H9 (cell line): Measurements from ENCODE around the gene NUP214. TPM values are rescaled to one million over a fixed set of nuclear protein-coding genes. Genes with fewer than 3 reads are reported as not detected.
A peak's percentile ranks its signal among the peaks of the same experiment; 100 is the strongest.

Source experiments
- DNase-seq: peaks from one replicate; pipeline ENCODE4 v3.0.0-alpha.2; 2017
- H2AFZ ChIP-seq: one replicate; pipeline ENCODE4 v1.6.1; 2013; ENCODE audit warnings: mild to moderate bottlenecking, low read length, control low read depth, moderate library complexity
- H2AK5ac ChIP-seq: 2 replicates; pipeline ENCODE4 v1.6.1; 2013; ENCODE audit warnings: low read length, control low read depth, mixed read lengths; ENCODE audit not compliant: insufficient read length
- H2BK120ac ChIP-seq: one replicate; pipeline ENCODE4 v1.6.1; 2013; ENCODE audit warnings: low read depth, mild to moderate bottlenecking, low read length, control low read depth, inconsistent platforms; ENCODE audit not compliant: poor library complexity, severe bottlenecking
- H2BK12ac ChIP-seq: 2 replicates; pipeline ENCODE4 v1.6.1; 2013; ENCODE audit warnings: low read length, control low read depth, mixed read lengths, low read depth; ENCODE audit not compliant: insufficient read length
- H2BK15ac ChIP-seq: 2 replicates; pipeline ENCODE4 v1.6.1; 2013; ENCODE audit warnings: low read depth, low read length, control low read depth
- H2BK20ac ChIP-seq: one replicate; pipeline ENCODE4 v1.6.1; 2013; ENCODE audit warnings: low read depth, mild to moderate bottlenecking, low read length, control low read depth, inconsistent platforms; ENCODE audit not compliant: poor library complexity, severe bottlenecking
- H2BK5ac ChIP-seq: 2 replicates; pipeline ENCODE4 v1.6.1; 2013; ENCODE audit warnings: low read length, control low read depth, mixed read lengths; ENCODE audit not compliant: insufficient read length
- H3K14ac ChIP-seq: 2 replicates; pipeline ENCODE4 v1.6.1; 2013; ENCODE audit warnings: low read length, control low read depth; ENCODE audit not compliant: insufficient read depth
- H3K18ac ChIP-seq: 2 replicates; pipeline ENCODE4 v1.6.1; 2013; ENCODE audit warnings: low read depth, mild to moderate bottlenecking, mixed read lengths, low read length, control low read depth; ENCODE audit not compliant: insufficient read length
- H3K23ac ChIP-seq: 2 replicates; pipeline ENCODE4 v1.6.1; 2013; ENCODE audit warnings: low read length, control low read depth, mixed read lengths, low read depth; ENCODE audit not compliant: insufficient read length
- H3K23me2 ChIP-seq: 2 replicates; pipeline ENCODE4 v1.6.1; 2013; ENCODE audit warnings: low read depth, mild to moderate bottlenecking, mixed read lengths, low read length, control low read depth; ENCODE audit not compliant: insufficient read length, poor library complexity, severe bottlenecking
- H3K27ac ChIP-seq: 2 replicates; pipeline ENCODE4 v1.5.1; 2013; ENCODE audit warnings: low read length, control low read depth, mixed read lengths, low read depth; ENCODE audit not compliant: insufficient read length
- H3K27me3 ChIP-seq: 2 replicates; pipeline ENCODE4 v1.6.1; 2013; ENCODE audit warnings: low read length, control low read depth, inconsistent platforms; ENCODE audit not compliant: insufficient read depth
- H3K4ac ChIP-seq: 2 replicates; pipeline ENCODE4 v1.6.1; 2013; ENCODE audit warnings: low read depth, mild to moderate bottlenecking, control low read depth, inconsistent platforms, low read length, moderate library complexity
- H3K4me1 ChIP-seq: 2 replicates; pipeline ENCODE4 v1.6.1; 2013; ENCODE audit warnings: low read length, control low read depth, inconsistent platforms; ENCODE audit not compliant: insufficient read depth
- H3K4me2 ChIP-seq: 2 replicates; pipeline ENCODE4 v1.6.1; 2013; ENCODE audit warnings: low read length, control low read depth, mixed read lengths; ENCODE audit not compliant: insufficient read length, insufficient read depth
- H3K56ac ChIP-seq: 2 replicates; pipeline ENCODE4 v1.6.1; 2013; ENCODE audit warnings: low read depth, mild to moderate bottlenecking, mixed read lengths, low read length, control low read depth; ENCODE audit not compliant: insufficient read length
- H3K79me1 ChIP-seq: 2 replicates; pipeline ENCODE4 v1.6.1; 2013; ENCODE audit warnings: low read depth, mild to moderate bottlenecking, moderate library complexity, low read length, control low read depth, inconsistent platforms; ENCODE audit not compliant: insufficient read depth, poor library complexity, severe bottlenecking
- H3K79me2 ChIP-seq: 2 replicates; pipeline ENCODE4 v1.6.1; 2013; ENCODE audit warnings: low read length, control low read depth, inconsistent platforms; ENCODE audit not compliant: insufficient read depth
- H3K9ac ChIP-seq: 2 replicates; pipeline ENCODE4 v1.6.1; 2013; ENCODE audit warnings: low read length, control low read depth, mixed read lengths; ENCODE audit not compliant: insufficient read length; ENCODE audit errors: extremely low read depth
- H3K9me3 ChIP-seq: one replicate; pipeline ENCODE4 v1.6.1; 2013; ENCODE audit warnings: low read depth, low read length, inconsistent platforms; ENCODE audit not compliant: control insufficient read depth
- H3T11ph ChIP-seq: one replicate; pipeline ENCODE4 v1.6.1; 2013; ENCODE audit warnings: mild to moderate bottlenecking, low read length, control low read depth, inconsistent platforms
- H4K20me1 ChIP-seq: one replicate; pipeline ENCODE4 v1.6.1; 2013; ENCODE audit not compliant: control insufficient read depth, insufficient read length, insufficient read depth
- H4K5ac ChIP-seq: 2 replicates; pipeline ENCODE4 v1.6.1; 2013; ENCODE audit warnings: low read depth, mild to moderate bottlenecking, mixed read lengths, low read length, control low read depth; ENCODE audit not compliant: insufficient read length
- H4K8ac ChIP-seq: replicated peaks from 2 replicates; pipeline ENCODE4 v1.6.1; 2013; ENCODE audit warnings: low read length, control low read depth, mixed read lengths, low read depth; ENCODE audit not compliant: insufficient read length
- H4K91ac ChIP-seq: 2 replicates; pipeline ENCODE4 v1.6.1; 2013; ENCODE audit warnings: low read depth, mild to moderate bottlenecking, moderate library complexity, mixed read lengths, low read length, control low read depth; ENCODE audit not compliant: insufficient read length
- H3K27ac Mint-ChIP-seq, 3 experiments: 2 replicates in 2 of 3; 3 replicates in 1 of 3; pipeline ENCODE4 v1.8.0; 2020 to 2021; ENCODE audit warnings: mixed read lengths in 3 of 3, mild to moderate bottlenecking in 1 of 3, moderate library complexity in 1 of 3
- H3K27me3 Mint-ChIP-seq: 2 replicates; pipeline ENCODE4 v1.8.0; 2021; ENCODE audit warnings: low read depth, mild to moderate bottlenecking, moderate library complexity, mixed read lengths
- H3K36me3 Mint-ChIP-seq, 3 experiments: 2 replicates in 2 of 3; 3 replicates in 1 of 3; pipeline ENCODE4 v1.8.0; 2020 to 2021; ENCODE audit warnings: low read depth in 3 of 3, mixed read lengths in 3 of 3; ENCODE audit not compliant: insufficient read depth in 1 of 3
- H3K4me1 Mint-ChIP-seq, 2 experiments: 2 replicates each; pipeline ENCODE4 v1.8.0; 2020; ENCODE audit warnings: mixed read lengths in 2 of 2
- H3K4me3 Mint-ChIP-seq, 2 experiments: 2 replicates in 1 of 2; 3 replicates in 1 of 2; pipeline ENCODE4 v1.8.0; 2020 to 2021; ENCODE audit warnings: mild to moderate bottlenecking in 2 of 2, mixed read lengths in 2 of 2, moderate library complexity in 1 of 2
- H3K9me3 Mint-ChIP-seq, 2 experiments: 2 replicates in 1 of 2; 3 replicates in 1 of 2; pipeline ENCODE4 v1.8.0; 2020; ENCODE audit warnings: mild to moderate bottlenecking in 2 of 2, mixed read lengths in 2 of 2, moderate library complexity in 1 of 2
- CTCF ChIP-seq: fragments of 200-600 bp; sonication (generic); conservative IDR thresholded peaks from 3 replicates; pipeline ENCODE4 v1.8.0; 2021; ENCODE audit warnings: antibody characterized with exemption, mild to moderate bottlenecking
- WGBS: extraction: QIAGEN DNeasy Blood & Tissue Kit; methylation state at CpG from one replicate; pipeline ENCODE4 v1.1.7; 2013; ENCODE audit warnings: missing lambda C conversion rate, low lambda C conversion rate, mixed read lengths; ENCODE audit not compliant: insufficient read length; ENCODE audit errors: extremely low coverage; 5-methylcytosine and 5-hydroxymethylcytosine counted together
- total RNA-seq: library from RNA; stranded (reverse); gene quantifications from 2 replicates; pipeline ENCODE4 v1.2.1, GENCODE V29; 2021

NUP214 gene
- total RNA-seq, 1 experiment from 2014 or later = 53.8 TPM

- Histone ChIP-seq H3K79me1 (no peaks in the 10 kb centered on the region), H4K20me1 (no peaks in the 10 kb centered on the region), H2AFZ (no peak overlapping the region), H2BK20ac (no peak overlapping the region), H3K18ac (no peak overlapping the region), H2BK5ac (no peak overlapping the region), H3K14ac (no peak overlapping the region), H3T11ph (no peak overlapping the region), H2BK12ac (no peak overlapping the region), H2AK5ac (no peak overlapping the region), H3K4me2 (no peak overlapping the region), H3K79me2 (no peaks in the 10 kb centered on the region), H4K8ac (no peak overlapping the region), H3K23ac (no peak overlapping the region), H4K5ac (no peak overlapping the region), H3K4me1 (no peaks in the 10 kb centered on the region), H4K91ac (no peak overlapping the region), H2BK120ac (no peak overlapping the region), H3K56ac (no peak overlapping the region), H2BK15ac (no peak overlapping the region), H3K27ac (no peak overlapping the region), H3K27me3 (no peaks in the 10 kb centered on the region), H3K9ac (no peak overlapping the region), H3K9me3 (no peaks in the 10 kb centered on the region), H3K4ac (no peak overlapping the region), H3K23me2 (no peaks in the 10 kb centered on the region)
- Mint-ChIP-seq H3K4me3 (no peak overlapping the region), H3K36me3 (peaks cover 43 to 77% (median 62%) of the 10 kb centered on the region in 3 experiments), H3K27me3 (no peaks in the 10 kb centered on the region), H3K27ac (peak overlapping the region; percentile 75 to 83 (median 79); a peak in 5 of 7 replicates), H3K4me1 (peaks cover 23 to 31% of the 10 kb centered on the region in 2 experiments), H3K9me3 (no peaks in the 10 kb centered on the region)
- WGBS = no CpG with 5 or more reads among the region's 8 CpGs
- DNase-seq = no peak
- no peak for TF ChIP-seq CTCF
Observed at GRCh38 chr9:131113655-131114054, 11.7 kb upstream of the NUP214 start.
